Gastrocnemius medialis (tissue), 4 donors: ENCODE data around the gene PCDH9. TPM values are rescaled to one million over a fixed set of nuclear protein-coding genes. Genes with fewer than 3 reads are reported as not detected.

Experiments
- ATAC-seq, 2 donors: fragments of 150-250 bp; one replicate each; pipeline ENCODE4 v1.9.1; 2016
- DNase-seq, 2 donors: peaks; one replicate each; pipeline ENCODE4 v3.0.0-alpha.2; 2019
- H3K27ac ChIP-seq, 4 donors: fragments of 200-600 bp; sonication (generic); 1 replicate in 1 of 4; 2 replicates in 3 of 4; pipeline ENCODE4 v1.5.1; 2016 to 2018; ENCODE audit warnings: mild to moderate bottlenecking in 2 of 4, moderate library complexity in 1 of 4
- H3K27me3 ChIP-seq, 3 donors: fragments of 200-600 bp; sonication (generic) in 2 of 3; 1 replicate in 1 of 3; 2 replicates in 2 of 3; pipeline versions ENCODE4 v1.5.1 to v1.6.0; 2016 to 2019; ENCODE audit warnings: mild to moderate bottlenecking in 1 of 3, moderate library complexity in 1 of 3
- H3K36me3 ChIP-seq, 2 donors: fragments of 200-600 bp; sonication (generic) in 1 of 2; one replicate each; pipeline ENCODE4 v1.5.1; 2017 to 2018
- H3K4me1 ChIP-seq, 2 donors: fragments of 200-600 bp; sonication (generic) in 1 of 2; one replicate each; pipeline ENCODE4 v1.5.1; 2016 to 2017; ENCODE audit warnings: mild to moderate bottlenecking in 2 of 2
- H3K4me3 ChIP-seq, 4 donors: fragments of 200-600 bp; sonication (generic) in 3 of 4; 1 replicate in 1 of 4; 2 replicates in 3 of 4; pipeline ENCODE4 v1.5.1; 2016 to 2019; ENCODE audit warnings: mild to moderate bottlenecking in 2 of 4
- H3K9me3 ChIP-seq, 3 donors: fragments of 200-600 bp; sonication (generic) in 2 of 3; 1 replicate in 1 of 3; 2 replicates in 2 of 3; pipeline ENCODE4 v1.5.1; 2016 to 2019
- POLR2A ChIP-seq, 2 donors: fragments of 450-650 bp; IDR thresholded peaks; one replicate each; pipeline ENCODE4 v1.6.1; 2017; ENCODE audit warnings: antibody characterized with exemption in 2 of 2, mild to moderate bottlenecking in 2 of 2, moderate library complexity in 2 of 2
- in situ Hi-C, 4 donors: fragments of 200-750 bp; cut with MboI; loops; one replicate each; pipeline versions ENCODE4 v1.15.0 to v1.8.0; 2017; ENCODE audit warnings: low sequenced_read_pairs in 4 of 4
- intact Hi-C: fragments of 100-400 bp; cut with DNase I; formaldehyde crosslinking; loops from one replicate; pipeline ENCODE4 v1.15.1; 2023; ENCODE audit warnings: low total_unique reads
- total RNA-seq, 4 donors: library from RNA; depleted of rRNA; stranded (reverse); fragments of >200 nt; gene quantifications; one replicate each; pipeline versions ENCODE4 v1.1.0 to v1.2.3, GENCODE V29; 2016
- TF ChIP-seq, protein P1 (sequence below), 5 experiments: fragments of 450-650 bp in 3 of 5; fragments of 200-600 bp in 2 of 5; sonication (generic) in 2 of 5; IDR thresholded peaks in 4 of 5; conservative IDR thresholded peaks in 1 of 5; 1 replicate in 4 of 5; 2 replicates in 1 of 5; pipeline ENCODE4 v1.5.1; 2016 to 2019; ENCODE audit warnings: antibody characterized with exemption in 5 of 5, mild to moderate bottlenecking in 3 of 5, moderate library complexity in 3 of 5

Gene PCDH9
- total RNA-seq, 4 donors from 2014 or later = 1.4 to 2.1 (median 1.9) TPM

DNA sequence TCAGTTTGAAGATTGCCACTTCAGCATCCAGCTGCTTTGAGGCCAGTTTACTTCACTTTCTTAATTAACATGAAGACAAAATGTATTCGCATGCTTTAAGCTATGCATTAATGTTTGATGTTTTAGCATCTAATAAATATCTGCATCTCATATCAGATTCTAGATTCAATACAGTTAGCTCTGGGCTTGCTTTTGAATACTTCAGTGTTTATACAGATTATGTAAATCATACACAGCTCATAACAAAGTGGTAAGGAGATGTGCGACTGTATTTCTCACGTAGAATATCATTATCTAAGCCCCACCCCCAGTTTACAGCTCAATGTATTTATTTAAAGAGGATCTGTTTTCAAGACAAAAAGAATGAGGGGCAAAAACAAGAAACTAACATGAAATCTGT lies 770.5 kb downstream of the PCDH9 start:
- no peaks in the 10 kb centered on the region for H3K9me3 ChIP-seq
- TF ChIP-seq, protein P1, sequence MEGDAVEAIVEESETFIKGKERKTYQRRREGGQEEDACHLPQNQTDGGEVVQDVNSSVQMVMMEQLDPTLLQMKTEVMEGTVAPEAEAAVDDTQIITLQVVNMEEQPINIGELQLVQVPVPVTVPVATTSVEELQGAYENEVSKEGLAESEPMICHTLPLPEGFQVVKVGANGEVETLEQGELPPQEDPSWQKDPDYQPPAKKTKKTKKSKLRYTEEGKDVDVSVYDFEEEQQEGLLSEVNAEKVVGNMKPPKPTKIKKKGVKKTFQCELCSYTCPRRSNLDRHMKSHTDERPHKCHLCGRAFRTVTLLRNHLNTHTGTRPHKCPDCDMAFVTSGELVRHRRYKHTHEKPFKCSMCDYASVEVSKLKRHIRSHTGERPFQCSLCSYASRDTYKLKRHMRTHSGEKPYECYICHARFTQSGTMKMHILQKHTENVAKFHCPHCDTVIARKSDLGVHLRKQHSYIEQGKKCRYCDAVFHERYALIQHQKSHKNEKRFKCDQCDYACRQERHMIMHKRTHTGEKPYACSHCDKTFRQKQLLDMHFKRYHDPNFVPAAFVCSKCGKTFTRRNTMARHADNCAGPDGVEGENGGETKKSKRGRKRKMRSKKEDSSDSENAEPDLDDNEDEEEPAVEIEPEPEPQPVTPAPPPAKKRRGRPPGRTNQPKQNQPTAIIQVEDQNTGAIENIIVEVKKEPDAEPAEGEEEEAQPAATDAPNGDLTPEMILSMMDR (IDR thresholded peaks at IDR 0.05 in 4 of 5, conservative IDR thresholded peaks at IDR 0.05 in 1 of 5) = no peak
- TF ChIP-seq POLR2A (IDR thresholded peaks at IDR 0.05) = no peak
- ATAC-seq (no peak), DNase-seq (no peak)
- no peaks in the 10 kb centered on the region for H3K36me3 ChIP-seq
- no peak overlapping the region for H3K27ac ChIP-seq
- no peaks in the 10 kb centered on the region for H3K4me1 ChIP-seq
- no peak overlapping the region for H3K4me3 ChIP-seq
- intact Hi-C loops (no loop called here), in situ Hi-C loops (no loop called here)
- no peaks in the 10 kb centered on the region for H3K27me3 ChIP-seq

GRCh38 chr13:66459143-66459542 lies 771.0 kb downstream of the PCDH9 start:
- H3K4me1 ChIP-seq = no peaks in the 10 kb centered on the region
- no peaks in the 10 kb centered on the region for H3K36me3 ChIP-seq
- ATAC-seq = no peak
- no peak for TF ChIP-seq POLR2A (IDR thresholded peaks at IDR 0.05)
- TF ChIP-seq, protein P1 (IDR thresholded peaks at IDR 0.05 in 4 of 5, conservative IDR thresholded peaks at IDR 0.05 in 1 of 5) = no peak
- no peak overlapping the region for H3K27ac ChIP-seq
- in situ Hi-C loops (no loop called here), intact Hi-C loops (no loop called here)
- no peak overlapping the region for H3K4me3 ChIP-seq
- no peaks in the 10 kb centered on the region for H3K9me3 ChIP-seq
- H3K27me3 ChIP-seq = no peaks in the 10 kb centered on the region
- no peak for DNase-seq

- Histone ChIP-seq H3K4me3 (no peak overlapping the region), H3K9me3 (no peaks in the 10 kb centered on the region), H3K4me1 (no peaks in the 10 kb centered on the region), H3K36me3 (no peaks in the 10 kb centered on the region), H3K27ac (no peak overlapping the region), H3K27me3 (no peaks in the 10 kb centered on the region)
- no peak for TF ChIP-seq POLR2A (IDR thresholded peaks at IDR 0.05)
- TF ChIP-seq, protein P1 (IDR thresholded peaks at IDR 0.05 in 4 of 5, conservative IDR thresholded peaks at IDR 0.05 in 1 of 5) = no peak
- in situ Hi-C loops = no loop called here
- ATAC-seq = no peak
- no peak for DNase-seq
- intact Hi-C loops = no loop called here
These were observed 783.7 kb downstream of the PCDH9 start for GRCh38 chr13:66446413-66446812.

- Histone ChIP-seq H3K27ac (no peak overlapping the region), H3K9me3 (no peaks in the 10 kb centered on the region), H3K27me3 (no peaks in the 10 kb centered on the region), H3K4me3 (no peak overlapping the region), H3K4me1 (no peaks in the 10 kb centered on the region), H3K36me3 (no peaks in the 10 kb centered on the region)
- DNase-seq (no peak), ATAC-seq (no peak)
- TF ChIP-seq, protein P1 (IDR thresholded peaks at IDR 0.05 in 4 of 5, conservative IDR thresholded peaks at IDR 0.05 in 1 of 5) = no peak
- intact Hi-C loops = no loop called here
- in situ Hi-C loops = no loop called here
These were observed 786.2 kb downstream of the PCDH9 start for GRCh38 chr13:66443926-66444325.

GRCh38 chr13:66440938-66441337 lies 789.2 kb downstream of the PCDH9 start:
- intact Hi-C loops = no loop called here

More at GRCh38 chr13:66440938-66441337, 789.2 kb downstream of the PCDH9 start:
- DNase-seq (no peak), ATAC-seq (no peak)
- H3K4me1 ChIP-seq = no peaks in the 10 kb centered on the region
- no peak overlapping the region for H3K27ac ChIP-seq
- H3K4me3 ChIP-seq = no peak overlapping the region
- no peaks in the 10 kb centered on the region for H3K27me3 ChIP-seq
- no peaks in the 10 kb centered on the region for H3K9me3 ChIP-seq
- no peaks in the 10 kb centered on the region for H3K36me3 ChIP-seq
- TF ChIP-seq POLR2A (IDR thresholded peaks at IDR 0.05) = no peak
- TF ChIP-seq, protein P1 (IDR thresholded peaks at IDR 0.05 in 4 of 5, conservative IDR thresholded peaks at IDR 0.05 in 1 of 5) = no peak
- in situ Hi-C loops = no loop called here
